HG03066 (cell line): ENCODE results near the gene PCAT7.
"Not testable (repeated sequence)": the region's sequence is repeated elsewhere in the genome, so short reads cannot be mapped to it uniquely, and the experiment has no call there.

Experiments
- ATAC-seq: cut with Tn5 transposase; IDR thresholded peaks from one replicate; pipeline ENCODE4 v1.9.1; 2021; ENCODE audit warnings: low read depth; ENCODE audit not compliant: unreplicated experiment

Gene PCAT7

DNA sequence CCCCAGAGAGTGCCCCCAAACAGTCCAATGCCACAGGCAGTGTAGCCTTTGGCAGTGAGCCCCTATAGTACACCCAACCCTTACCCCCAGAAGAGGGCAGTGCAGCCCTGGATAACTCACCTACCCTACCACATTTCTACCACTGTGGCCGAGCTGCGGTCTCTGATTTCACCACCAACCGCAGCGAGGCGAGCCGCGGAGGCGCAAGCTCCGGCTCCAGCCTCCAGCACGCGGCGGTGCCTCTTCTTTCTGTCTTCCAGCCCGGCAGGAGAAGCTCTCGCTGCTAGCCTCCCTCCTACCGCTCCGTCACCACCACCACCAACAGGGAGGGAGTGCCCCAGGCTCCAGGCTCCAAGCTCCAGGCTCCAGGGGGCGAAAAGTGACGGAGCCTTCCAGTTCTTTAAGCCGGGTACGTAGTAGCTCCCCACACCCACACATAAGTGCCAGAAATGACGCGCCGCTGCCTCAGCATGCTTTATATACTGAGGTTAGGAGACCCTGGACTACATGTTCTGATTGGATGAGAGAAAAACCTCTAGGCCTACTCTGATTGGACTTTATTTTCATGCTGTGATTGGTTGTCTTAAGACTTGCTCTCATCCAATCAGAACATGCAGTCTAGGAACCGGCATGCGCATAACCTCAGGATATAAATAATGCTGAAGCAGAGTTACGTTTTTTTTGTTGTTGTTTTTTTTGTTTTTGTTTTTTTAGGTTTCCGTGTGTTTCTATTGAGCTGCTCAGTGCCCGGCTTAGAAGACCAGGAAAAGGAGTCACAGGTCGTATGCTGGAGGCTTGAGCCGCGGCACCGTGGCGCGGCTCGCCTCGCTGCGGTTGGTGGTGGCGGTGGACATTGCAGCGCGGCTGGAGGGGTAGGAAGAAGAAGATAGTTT lies at the start of gene PCAT7:
PCAT7 (plus strand) TSS at position 645 of the 893 bp plus-strand sequence.
- no peak for ATAC-seq

DNA sequence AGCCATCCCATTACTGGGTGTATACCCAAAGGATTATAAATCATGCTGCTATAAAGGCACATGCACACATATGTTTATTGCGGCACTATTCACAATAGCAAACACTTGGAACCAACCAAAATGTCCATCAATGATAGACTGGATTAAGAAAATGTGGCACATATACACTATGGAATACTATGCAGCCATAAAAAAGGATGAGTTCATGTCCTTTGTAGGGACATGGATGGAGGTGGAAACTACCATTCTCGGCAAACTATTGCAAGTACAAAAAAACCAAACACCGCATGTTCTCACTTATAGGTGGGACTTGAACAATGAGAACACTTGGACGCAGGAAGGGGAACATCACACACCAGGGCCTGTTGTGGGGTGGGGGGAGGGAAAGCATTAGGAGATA lies 48.5 kb upstream of the PCAT7 start:
- not testable (repeated sequence) for ATAC-seq

DNA sequence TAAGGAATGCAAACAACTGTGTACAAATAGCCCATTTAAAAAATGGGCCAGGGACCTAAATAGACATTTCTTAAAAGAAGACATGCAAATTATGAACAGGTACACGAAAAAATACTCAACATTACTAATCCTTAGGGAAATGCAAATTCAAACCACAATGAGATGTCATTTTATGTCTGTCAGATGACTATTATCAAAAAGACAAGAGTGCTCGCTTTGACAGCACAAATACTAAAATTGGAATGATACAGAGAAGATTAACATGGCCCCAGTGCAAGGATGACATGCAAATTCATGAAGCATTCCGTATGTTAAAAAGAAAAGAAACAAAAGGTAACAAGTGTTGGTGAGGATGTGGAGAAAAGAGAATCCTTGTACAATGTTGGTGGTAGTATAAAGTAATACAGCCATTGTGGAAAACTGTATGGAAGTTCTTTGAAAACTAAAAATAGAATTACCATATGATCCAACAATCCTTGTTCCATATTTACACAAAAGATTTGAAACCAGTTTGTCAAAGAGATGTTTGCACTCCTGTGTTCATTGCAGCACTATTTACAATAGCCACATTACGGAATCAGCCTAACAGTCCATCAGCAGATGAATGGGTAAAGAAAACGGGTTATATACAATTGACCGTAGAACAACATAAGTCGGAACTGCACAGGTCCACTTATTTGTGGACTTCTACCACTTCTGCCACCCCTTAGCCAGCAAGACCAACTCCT lies 47.2 kb upstream of the PCAT7 start:
- ATAC-seq = no peak

DNA sequence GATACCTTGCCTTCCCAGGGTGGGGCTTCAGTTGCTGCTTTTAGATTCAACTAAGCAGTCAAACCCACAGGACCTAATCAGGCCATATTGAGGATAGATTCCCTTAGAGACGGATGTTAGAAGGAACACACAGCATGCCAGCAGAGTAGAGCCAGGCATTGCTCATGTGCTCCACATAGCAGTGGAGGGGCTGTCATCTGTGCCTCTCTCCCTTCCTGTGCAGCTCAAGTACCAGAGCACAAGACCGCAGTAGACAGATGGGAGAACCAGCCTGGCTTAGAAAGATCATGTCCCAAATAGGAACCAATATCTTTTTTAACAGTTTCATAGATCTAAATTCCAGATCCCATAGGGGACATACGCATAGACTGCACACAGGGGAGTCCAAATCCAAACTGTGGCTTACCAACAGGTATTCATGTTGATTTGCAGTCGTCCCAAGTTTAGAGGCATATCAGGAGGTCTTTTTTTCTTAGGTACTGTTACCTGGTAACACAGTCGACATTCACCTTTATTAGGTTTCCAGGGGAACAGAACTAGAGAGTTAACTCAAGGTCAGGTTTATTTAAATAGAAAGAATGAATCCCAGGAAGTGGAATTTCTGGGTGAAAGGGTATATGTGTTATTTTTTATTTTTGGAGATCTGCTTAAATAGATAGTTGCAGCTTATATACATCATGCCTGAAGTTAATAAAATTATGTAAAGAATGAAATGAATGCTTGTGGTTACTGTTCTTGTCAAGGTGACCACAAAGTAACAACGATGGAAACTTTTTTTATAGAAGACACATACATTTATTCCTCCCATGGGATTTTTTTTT lies 43.5 kb upstream of the PCAT7 start:
- ATAC-seq = no peak

DNA sequence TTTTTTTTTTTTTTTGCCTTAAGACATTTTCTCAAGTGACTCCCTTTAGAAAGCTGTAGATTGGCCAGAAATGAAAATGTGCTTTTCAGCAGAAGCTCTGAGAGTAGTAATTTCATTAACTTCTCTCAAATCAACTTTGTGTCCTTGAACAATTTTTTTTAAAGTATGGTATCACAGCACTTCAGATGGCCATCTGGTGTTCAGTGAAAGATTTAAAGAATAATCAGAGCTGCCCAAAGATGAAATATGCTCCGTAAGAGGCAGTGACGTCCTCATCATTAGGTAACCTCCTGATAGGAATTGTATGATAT lies 43.0 kb upstream of the PCAT7 start:
- no peak for ATAC-seq

DNA sequence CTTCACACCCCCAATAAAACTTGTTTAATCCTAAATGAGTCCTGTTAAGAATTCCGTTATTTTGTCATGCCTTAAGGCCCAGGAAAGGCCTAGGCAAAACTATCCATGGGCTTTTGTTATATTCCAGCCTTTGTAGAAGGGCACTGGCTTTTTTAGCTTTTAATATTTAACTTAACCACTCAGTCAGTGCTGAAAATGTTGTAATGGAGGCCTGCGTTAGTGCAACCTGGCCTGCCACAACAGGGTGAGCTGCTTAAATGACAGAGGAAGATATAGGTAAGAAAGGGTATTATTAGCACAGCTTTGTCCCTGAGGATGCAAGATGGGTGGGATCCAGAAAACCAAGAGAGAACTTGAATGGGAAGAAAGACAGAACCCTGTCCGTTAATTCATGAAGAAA lies 40.2 kb upstream of the PCAT7 start:
- no peak for ATAC-seq

DNA sequence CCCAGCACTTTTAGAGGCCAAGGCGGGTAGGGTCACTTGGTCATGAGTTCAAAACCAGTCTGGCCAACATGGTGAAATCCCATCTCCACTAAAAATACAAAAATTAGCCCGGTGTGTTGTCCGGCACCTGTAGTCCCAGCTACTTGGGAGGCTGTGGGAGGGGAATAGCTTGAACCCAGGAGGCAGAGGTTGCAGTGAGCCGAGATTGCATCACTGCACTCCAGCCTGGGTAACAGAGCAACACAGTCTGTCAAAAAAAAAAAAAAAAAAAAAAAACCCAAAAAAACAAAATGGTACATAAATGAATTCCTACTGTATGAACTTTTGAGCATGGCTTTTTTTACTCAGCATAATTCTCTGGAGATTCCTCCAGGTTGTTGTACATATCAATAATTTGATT lies 37.6 kb upstream of the PCAT7 start:
- no peak for ATAC-seq

DNA sequence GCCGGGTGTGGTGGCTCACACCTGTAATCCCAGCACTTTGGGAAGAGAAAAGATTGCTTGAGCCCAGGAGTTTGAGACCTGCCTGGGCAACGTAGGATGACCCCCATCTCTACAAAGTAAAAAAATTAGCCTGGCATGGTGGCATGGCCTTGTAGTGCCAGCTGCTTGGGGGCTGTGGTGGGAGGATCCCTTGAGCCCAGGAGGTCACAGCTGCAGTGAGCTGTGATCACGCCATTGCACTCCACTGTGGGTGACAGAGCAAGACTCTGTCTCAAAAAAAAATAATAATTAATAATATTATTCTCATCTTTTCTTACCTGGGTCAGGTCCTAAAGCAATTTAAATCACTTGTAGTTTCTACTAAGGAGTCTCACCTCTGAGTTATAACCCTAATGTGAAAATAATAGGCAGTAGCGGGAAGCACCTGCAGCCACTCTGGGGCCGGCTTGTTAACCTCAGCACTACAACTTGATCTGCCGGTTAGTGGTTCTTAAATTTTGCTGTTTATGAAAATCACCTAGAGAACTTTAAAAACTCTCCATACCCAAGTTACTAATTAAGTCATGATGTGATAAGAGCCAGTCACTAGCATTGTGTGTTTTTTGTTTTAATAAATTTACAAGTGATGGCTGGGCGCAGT lies 29.4 kb upstream of the PCAT7 start:
- no peak for ATAC-seq

DNA sequence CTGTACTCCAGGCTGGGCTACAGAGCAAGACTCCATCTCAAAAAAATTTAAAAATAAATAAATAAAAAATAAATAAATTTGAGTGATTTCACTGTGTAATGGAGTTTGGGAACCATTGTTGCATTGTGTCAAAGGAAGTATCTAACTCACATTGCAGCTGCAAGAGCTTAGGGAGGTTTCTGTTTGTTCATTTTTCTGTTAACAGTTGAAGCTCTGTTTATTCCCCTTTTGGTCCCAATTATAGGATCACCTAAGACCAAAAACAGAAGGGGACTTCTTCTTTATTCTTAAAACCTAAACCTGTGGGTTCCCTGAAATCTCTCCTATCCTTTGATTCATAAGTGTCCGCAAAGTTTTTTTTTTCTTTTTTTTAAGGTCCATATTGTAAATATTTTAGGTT lies 28.6 kb upstream of the PCAT7 start:
- no peak for ATAC-seq

DNA sequence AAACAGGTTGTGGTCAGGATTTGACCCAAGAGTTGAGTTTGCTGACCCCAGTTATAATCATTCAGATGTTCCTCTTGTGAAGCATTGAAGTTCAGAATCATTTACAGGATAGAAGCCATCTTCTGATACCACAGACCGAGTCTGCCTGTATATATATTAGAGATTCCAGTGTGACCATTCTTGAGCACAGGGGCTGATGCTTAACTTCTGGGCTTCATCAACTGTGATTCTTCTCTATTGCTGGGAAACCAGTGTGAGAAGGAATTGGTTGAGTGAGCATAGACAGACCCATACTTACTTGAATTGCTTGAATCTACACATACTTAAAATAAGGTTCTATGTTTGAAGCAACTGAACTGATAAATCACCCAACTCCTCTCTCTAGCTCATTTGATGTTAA lies 27.9 kb upstream of the PCAT7 start:
- no peak for ATAC-seq

DNA sequence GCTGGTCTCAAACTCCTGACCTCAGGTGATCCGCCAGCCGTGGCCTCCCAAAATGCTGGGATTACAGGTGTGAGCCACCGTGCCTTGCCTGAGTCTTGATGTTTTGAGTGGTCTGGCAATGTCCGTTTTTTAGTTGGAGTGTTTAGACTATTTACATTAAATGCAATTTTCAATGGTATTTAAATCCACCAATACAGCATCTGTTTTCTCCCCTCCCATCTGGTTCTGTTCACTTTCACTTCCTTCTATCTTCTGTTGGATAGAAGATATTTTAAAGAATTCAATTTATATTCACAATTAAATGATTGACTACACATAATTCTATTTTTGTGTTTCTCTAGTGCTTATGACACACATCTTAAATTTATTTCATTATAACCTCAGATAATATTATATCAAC lies 26.0 kb upstream of the PCAT7 start:
- ATAC-seq = no peak

DNA sequence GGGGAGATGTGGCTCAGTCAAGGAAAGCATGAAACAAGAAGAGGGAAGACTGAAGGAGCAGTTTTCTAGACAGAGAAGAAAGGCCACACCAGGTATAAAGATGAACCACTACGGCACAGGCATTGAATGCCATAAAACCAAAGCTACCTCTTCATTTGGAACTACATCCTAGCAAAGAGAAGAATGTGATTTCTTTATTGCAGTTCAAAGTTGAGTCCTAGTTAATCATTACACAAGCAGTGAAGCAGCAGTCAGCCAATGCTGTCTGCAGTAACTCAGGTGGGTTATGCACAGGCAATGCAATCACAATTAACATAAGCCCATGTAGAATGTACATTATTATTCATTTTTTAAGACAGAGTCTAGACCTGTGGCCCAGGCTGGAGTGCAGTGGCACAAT lies 21.7 kb upstream of the PCAT7 start:
- no peak for ATAC-seq

DNA sequence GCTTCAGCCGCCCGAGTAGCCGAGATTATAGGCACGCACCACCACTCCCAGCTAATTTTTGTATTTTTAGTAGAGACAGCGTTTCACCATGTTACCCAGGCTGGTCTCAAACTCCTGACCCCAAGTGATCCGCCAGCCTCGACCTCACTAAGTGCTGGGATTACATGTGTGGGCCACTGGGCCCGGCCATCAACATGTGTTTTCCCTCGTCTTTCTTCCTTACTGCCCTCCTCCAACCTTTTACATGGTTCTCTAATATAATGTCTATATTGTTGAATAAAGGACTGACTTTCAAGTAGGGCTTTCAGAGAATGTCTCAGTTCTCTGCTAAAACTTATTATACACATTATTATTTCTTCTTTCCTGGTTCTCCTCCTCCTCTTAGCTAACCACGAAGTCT lies 21.3 kb upstream of the PCAT7 start:
- no peak for ATAC-seq

DNA sequence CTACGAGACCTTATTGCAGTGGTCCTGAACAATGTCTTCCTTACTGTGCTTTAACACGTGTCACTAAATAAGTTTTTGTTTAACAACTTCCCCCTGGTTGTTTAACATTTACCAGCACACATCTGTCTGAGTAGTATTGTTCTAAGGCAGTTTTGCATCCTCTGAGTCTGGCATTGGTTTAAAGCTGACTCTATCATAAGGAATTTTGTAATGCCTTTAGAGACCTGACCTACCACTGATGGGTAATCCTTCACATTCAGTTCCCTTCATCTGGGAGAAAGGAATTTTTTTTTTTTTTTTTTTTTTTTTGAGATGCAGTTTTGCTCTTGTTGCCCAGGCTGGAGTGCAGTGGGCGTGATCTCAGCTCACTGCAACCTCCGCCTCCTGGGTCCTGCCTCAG lies 20.0 kb upstream of the PCAT7 start:
- ATAC-seq = no peak

DNA sequence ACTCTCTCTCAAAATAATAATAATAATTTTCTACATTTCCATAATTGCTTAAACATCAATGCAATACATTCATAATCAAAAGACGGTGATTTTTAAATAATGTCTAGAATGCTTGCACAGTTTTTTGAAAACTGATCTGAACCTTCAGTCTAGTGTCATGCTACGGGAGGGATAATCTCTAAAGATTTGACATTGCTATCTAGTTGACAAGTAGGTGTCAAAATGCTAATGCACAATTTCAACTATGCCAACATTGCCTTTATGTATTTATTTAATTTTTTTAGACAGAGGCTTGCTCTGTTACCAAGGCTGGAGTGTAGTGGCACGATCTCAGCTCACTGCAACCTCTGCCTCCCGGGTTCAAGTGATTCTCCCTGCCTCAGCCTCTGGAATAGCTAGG lies 16.0 kb upstream of the PCAT7 start:
- no peak for ATAC-seq

DNA sequence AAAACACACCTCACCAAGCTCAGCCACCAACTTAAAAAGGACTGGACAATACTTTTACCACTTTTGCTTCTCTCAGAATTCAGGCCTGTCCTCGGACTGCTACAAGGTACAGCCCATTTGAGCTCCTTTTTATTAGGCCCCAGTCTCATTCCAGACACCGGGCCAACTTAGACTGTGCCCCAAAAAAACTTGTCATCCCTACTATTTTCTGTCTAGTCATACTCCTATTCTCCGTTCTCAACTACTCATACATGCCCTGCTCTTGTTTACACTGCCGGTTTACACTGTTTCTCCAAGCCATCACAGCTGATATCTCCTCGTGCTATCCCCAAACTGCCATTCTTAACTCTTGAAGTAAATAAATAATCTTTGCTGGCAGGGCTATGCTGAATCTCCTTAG lies 10.5 kb upstream of the PCAT7 start:
- not testable (repeated sequence) for ATAC-seq

DNA sequence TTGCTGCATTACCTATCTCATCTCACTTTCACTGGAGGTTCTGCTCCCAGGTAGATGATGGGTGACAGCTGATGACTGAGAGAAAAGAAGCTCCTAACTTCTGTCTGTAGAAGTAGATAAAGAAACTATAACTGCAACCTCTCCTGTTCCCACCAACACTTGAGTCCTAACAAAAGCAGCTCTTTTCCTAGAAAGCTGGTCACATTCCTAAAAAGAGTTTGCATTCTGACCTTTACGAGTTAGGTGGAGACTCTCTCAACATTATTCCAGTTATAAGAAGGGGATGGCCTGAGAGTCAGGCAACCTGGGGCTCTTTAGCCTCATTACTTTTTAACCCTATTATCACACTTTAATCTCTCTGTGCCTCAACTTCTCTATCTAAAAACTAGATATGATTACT lies 8.9 kb upstream of the PCAT7 start:
- ATAC-seq = no peak

DNA sequence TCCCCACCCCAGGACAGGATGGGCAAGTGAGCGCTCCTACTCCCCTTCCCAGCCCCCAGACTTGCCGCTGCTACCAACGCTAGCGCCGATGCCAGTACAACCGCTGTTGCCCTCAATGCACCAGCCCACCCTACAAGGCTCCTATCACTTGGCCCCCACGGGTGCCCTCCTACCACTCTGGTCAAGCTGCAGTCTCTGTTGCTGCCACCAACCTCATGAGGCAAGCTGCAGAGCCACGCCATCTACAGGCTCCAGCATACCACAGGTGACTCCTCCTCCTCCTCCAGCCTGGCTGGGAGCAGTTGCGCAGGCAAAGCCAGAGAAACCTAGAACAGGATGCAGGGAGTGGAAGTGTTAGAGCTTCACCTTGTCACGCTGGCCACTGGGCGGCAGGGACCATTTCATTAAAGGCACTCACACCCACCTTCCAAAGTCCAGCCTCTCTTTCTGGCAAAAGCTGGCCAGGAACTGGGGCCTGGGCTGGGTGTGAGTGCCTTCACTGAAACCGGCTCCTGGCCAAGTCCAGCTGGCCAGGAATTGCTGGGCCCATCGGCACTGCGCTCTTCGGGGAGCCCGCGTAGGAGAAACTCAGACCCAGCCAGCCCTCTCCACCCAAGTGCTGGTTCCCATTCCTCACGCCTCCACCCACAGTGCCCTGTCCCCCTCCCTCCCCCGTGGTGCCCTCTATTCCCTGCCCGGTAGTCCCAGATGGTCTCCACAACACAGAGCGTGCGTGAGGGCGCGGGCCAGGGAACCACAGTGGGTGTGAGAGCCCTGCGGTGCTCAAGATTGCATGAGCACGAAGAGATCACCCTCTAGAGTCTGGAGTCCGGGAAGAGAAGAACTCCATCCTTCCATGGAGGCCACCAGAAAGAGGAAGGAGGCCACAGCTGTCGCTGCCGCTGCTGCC lies 1.6 kb upstream of the PCAT7 start:
- no peak for ATAC-seq

DNA sequence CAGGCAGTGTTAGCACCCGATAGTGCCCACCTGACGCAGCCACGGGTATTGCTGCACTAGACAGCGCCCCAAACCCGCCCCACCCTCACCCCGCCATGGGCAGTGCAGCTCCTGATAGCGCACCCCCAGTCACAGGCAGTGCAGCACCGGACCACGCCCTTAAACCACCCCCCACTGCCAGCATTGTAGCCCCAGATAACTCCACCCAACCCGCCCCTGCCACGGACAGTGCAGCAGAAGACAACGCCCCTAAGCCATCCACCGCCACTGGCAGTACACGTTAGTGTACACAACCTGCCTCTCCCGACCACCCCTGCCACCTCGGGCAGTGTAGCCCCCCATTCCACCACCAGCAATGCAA lies 825 bp upstream of the PCAT7 start:
- ATAC-seq = no peak

DNA sequence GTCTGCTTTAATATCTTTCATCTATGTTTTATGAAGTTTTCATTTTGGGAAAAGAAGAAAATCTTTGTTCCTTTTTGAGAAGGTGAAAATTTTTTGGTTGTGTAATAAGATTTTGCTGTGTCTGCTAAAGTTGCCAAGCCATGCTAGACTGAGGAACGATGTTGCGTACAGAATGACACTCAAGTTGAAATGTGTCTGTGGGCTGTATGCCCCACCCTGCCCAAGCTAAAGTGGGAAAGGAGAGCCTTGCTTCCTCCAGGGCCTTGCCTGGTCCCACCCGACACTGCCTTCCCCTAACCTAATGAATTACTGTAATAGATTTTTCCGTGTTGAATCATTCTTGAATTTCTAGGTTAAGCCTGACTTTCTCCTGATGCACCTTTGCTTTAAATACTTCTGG lies 2.5 kb downstream of the PCAT7 start:
- no peak for ATAC-seq
